Articular chondrocyte of knee joint (primary cell): Measurements from ENCODE around the gene MUC16. TPM values are rescaled to one million over a fixed set of nuclear protein-coding genes. Genes with fewer than 3 reads are reported as not detected.

Experiments used
- total RNA-seq: library from RNA; depleted of rRNA; stranded (reverse); fragments of >200 nt; gene quantifications from 2 replicates; pipeline ENCODE4 v1.2.3, GENCODE V29; 2012

MUC16 gene
- not detected in 2 replicates for total RNA-seq

DNA sequence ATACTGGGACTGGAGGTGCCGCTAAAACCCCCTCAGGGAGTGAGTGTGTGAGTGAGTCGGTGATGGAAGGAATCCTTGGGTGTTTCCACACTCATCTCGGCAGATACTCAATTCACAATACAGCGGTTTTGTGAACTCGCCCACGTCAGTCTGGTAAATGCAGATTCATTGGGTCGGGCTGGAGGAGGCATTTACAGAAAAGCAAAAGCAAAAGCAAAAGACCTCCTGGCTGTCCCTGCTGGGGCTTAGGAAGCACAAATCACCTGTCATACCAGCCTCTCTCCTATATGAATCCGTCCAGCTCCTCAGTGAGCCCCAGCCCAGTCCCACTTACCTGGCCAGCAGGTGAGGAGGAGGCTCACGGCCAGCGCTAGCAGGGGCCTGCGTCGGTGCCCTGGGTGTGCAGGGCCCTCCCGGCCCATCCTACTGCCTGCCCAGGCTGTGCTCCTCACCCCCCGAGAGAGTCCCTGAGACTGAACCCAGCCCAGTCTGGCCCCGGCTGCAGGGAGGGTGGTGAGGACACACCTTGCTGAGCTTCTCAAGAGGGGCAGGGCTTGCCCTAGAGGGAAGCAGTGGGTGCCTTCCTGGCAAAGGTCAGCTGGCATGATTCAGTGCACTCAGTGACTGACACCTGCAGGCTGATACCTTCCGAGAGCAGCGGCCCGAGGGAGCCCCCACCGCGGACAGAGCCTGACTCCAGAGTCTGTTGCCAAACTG lies at the start of gene MUC16:
TSS of gene MUC16 (minus strand) at position 475 of the 717 bp plus-strand sequence.

Other genes starting within 250 kb of the MUC16 start
- gene ZNF558, start 178.1 kb downstream of the MUC16 start, total RNA-seq: 23.1 and 28.3 TPM in 2 replicates
- not detected in 2 replicates for gene MBD3L1, start 178.0 kb downstream of the MUC16 start, total RNA-seq
- gene OR1M1, start 76.7 kb upstream of the MUC16 start, total RNA-seq: not detected in 2 replicates
- not detected in 2 replicates for gene OR7G2, start 97.1 kb upstream of the MUC16 start, total RNA-seq
- not detected in 2 replicates for gene OR7G1, start 105.4 kb upstream of the MUC16 start, total RNA-seq
- not detected in 2 replicates for gene OR7G3, start 116.5 kb upstream of the MUC16 start, total RNA-seq
- 17.9 and 19.2 TPM in 2 replicates for gene ZNF317, start 130.0 kb upstream of the MUC16 start, total RNA-seq
- not detected in 2 replicates for gene OR7D2, start 168.6 kb upstream of the MUC16 start, total RNA-seq
- under 0.01 TPM in 1 of 2 replicates, not detected in the other for gene OR7D4, start 209.2 kb upstream of the MUC16 start, total RNA-seq
- gene OR7E24, start 240.5 kb upstream of the MUC16 start, total RNA-seq: not detected in 2 replicates